ENCODE data around the gene SCIN. TPM values are rescaled to one million over a fixed set of nuclear protein-coding genes. Genes with fewer than 3 reads are reported as not detected.

The SCIN gene
- polyA plus RNA-seq, 1 of the 3 experiments (the other 2 are of a cell fraction): 0.02 TPM

- H3K9me2 ChIP-seq: no peaks in the 10 kb centered on the region
- no peak overlapping the region for H3K9ac ChIP-seq
- no peak overlapping the region for H3K4me3 ChIP-seq (ENCODE audit: low read depth in 2 of 2, low read length in 1 of 2)
- H3K9me3 ChIP-seq: no peaks in the 10 kb centered on the region
- H3K27me3 ChIP-seq (ENCODE audit: insufficient read depth): peaks cover 35% of the 10 kb centered on the region
- no peak overlapping the region for H3K27ac ChIP-seq (ENCODE audit: low read depth in 2 of 2, low read length in 1 of 2)
- no peak for DNase-seq
- TF ChIP-seq EZH2phosphoT487 (IDR thresholded peaks at IDR 0.05; ENCODE audit: borderline replicate concordance, low read depth) (no peak), REST (IDR thresholded peaks at IDR 0.05; ENCODE audit: low read depth, low read length) (no peak), CTCF (IDR thresholded peaks at IDR 0.05) (no peak), YY1 (IDR thresholded peaks at IDR 0.05; ENCODE audit: low read depth) (no peak), NRF1 (IDR thresholded peaks at IDR 0.05; ENCODE audit: low read depth, low read length) (no peak)
- H3K79me2 ChIP-seq (ENCODE audit: insufficient read depth): no peaks in the 10 kb centered on the region
- H4K20me1 ChIP-seq (ENCODE audit: insufficient read depth): no peaks in the 10 kb centered on the region
- no peaks in the 10 kb centered on the region for H3F3A ChIP-seq (replicated peaks; ENCODE audit: insufficient read depth)
- H3K4me2 ChIP-seq: no peak overlapping the region
- ChIA-PET CTCF (interaction anchor here (1.2 to 2.1 kb wide), 4 partner anchors 15 to 115 kb away, joined by 3 to 14 read pairs (median 4); no protein-coding TSS in a partner anchor), POLR2A (no interaction called here)
- 40% methylated on average over 5 of the region's 5 CpGs for WGBS (ENCODE audit: low lambda C conversion rate)
- H2AFZ ChIP-seq (ENCODE audit: low read depth): no peak overlapping the region
- peaks cover 0 to 13% of the 10 kb centered on the region in 2 experiments; a peak in 1 of 4 replicates for H3K4me1 ChIP-seq (ENCODE audit: control insufficient read depth in 1 of 2, insufficient read depth in 2 of 2, low read depth in 1 of 2, low read length in 1 of 2)
- no peaks in the 10 kb centered on the region for H3K36me3 ChIP-seq (replicated peaks in 1 of 2; ENCODE audit: control insufficient read depth in 1 of 2, insufficient read depth in 2 of 2, low read length in 1 of 2)
Observed at GRCh38 chr7:12571691-12572090, 1.2 kb downstream of the SCIN start.

GRCh38 chr7:12572941-12573575 lies 2.5 kb downstream of the SCIN start:
- Histone ChIP-seq H3F3A (replicated peaks; ENCODE audit: insufficient read depth) (no peaks in the 10 kb centered on the region), H3K4me1 (ENCODE audit: control insufficient read depth in 1 of 2, insufficient read depth in 2 of 2, low read depth in 1 of 2, low read length in 1 of 2) (peaks cover 0 to 13% of the 10 kb centered on the region in 2 experiments; a peak in 1 of 4 replicates), H3K4me3 (ENCODE audit: low read depth in 2 of 2, low read length in 1 of 2) (no peak overlapping the region), H3K79me2 (ENCODE audit: insufficient read depth) (no peaks in the 10 kb centered on the region), H4K20me1 (ENCODE audit: insufficient read depth) (no peaks in the 10 kb centered on the region), H3K9me2 (no peaks in the 10 kb centered on the region), H2AFZ (ENCODE audit: low read depth) (no peak overlapping the region), H3K4me2 (no peak overlapping the region), H3K9me3 (no peaks in the 10 kb centered on the region), H3K36me3 (replicated peaks in 1 of 2; ENCODE audit: control insufficient read depth in 1 of 2, insufficient read depth in 2 of 2, low read length in 1 of 2) (no peaks in the 10 kb centered on the region), H3K27me3 (ENCODE audit: insufficient read depth) (peaks cover 35% of the 10 kb centered on the region), H3K9ac (no peak overlapping the region), H3K27ac (ENCODE audit: low read depth in 2 of 2, low read length in 1 of 2) (no peak overlapping the region)
- ChIA-PET CTCF (no interaction called here), POLR2A (no interaction called here)
- 33% methylated on average over 2 of the region's 2 CpGs for WGBS (ENCODE audit: low lambda C conversion rate)
- DNase-seq: no peak
- TF ChIP-seq CTCF (IDR thresholded peaks at IDR 0.05) (no peak), CHD2 (IDR thresholded peaks at IDR 0.05; ENCODE audit: low read length, partially characterized antibody) (no peak), RFX5 (IDR thresholded peaks at IDR 0.05; ENCODE audit: low read length) (no peak), GATA2 (CRISPR knock-in tag; IDR thresholded peaks at IDR 0.05) (no peak)

Measured in SK-N-SH (cell line).